Breast epithelium (tissue), 4 donors: ENCODE data around the gene TMEM234. TPM values are rescaled to one million over a fixed set of nuclear protein-coding genes. Genes with fewer than 3 reads are reported as not detected.
"Not testable (repeated sequence)": the region's sequence is repeated elsewhere in the genome, so short reads cannot be mapped to it uniquely, and the experiment has no call there.

Experiments used
- DNase-seq, 2 donors: peaks; one replicate each; pipeline ENCODE4 v3.0.0-alpha.2; 2019; ENCODE audit warnings: low spot score in 2 of 2
- H3K27ac ChIP-seq, 2 donors: fragments of 200-600 bp; sonication (generic) in 1 of 2; one replicate each; pipeline ENCODE4 v1.5.1; 2016 to 2019; ENCODE audit warnings: mild to moderate bottlenecking in 1 of 2
- H3K27me3 ChIP-seq, 2 donors: fragments of 200-600 bp; sonication (generic) in 1 of 2; one replicate each; pipeline versions ENCODE4 v1.5.1 to v1.6.0; 2017 to 2019; ENCODE audit warnings: control low read depth in 1 of 2, mild to moderate bottlenecking in 1 of 2
- H3K36me3 ChIP-seq: fragments of 200-600 bp; one replicate; pipeline ENCODE4 v1.5.1; 2019
- H3K4me1 ChIP-seq, 2 donors: fragments of 200-600 bp; sonication (generic); one replicate each; pipeline ENCODE4 v1.5.1; 2016 to 2019; ENCODE audit warnings: control low read depth in 1 of 2
- H3K4me3 ChIP-seq, 3 donors: fragments of 200-600 bp; sonication (generic); 1 replicate in 2 of 3; 2 replicates in 1 of 3; pipeline ENCODE4 v1.5.1; 2016 to 2019; ENCODE audit warnings: mild to moderate bottlenecking in 3 of 3, moderate library complexity in 2 of 3
- H3K9me3 ChIP-seq, 2 donors: fragments of 200-600 bp; sonication (generic) in 1 of 2; one replicate each; pipeline ENCODE4 v1.5.1; 2016 to 2019; ENCODE audit warnings: control low read depth in 1 of 2
- CTCF ChIP-seq, 3 donors: fragments of 450-650 bp; IDR thresholded peaks; one replicate each; pipeline ENCODE4 v1.5.1; 2016 to 2017; ENCODE audit warnings: antibody characterized with exemption in 3 of 3, mild to moderate bottlenecking in 3 of 3, moderate library complexity in 3 of 3
- POLR2A ChIP-seq: fragments of 450-650 bp; IDR thresholded peaks from one replicate; pipeline ENCODE4 v1.6.1; 2016; ENCODE audit warnings: antibody characterized with exemption, mild to moderate bottlenecking, moderate library complexity
- POLR2AphosphoS5 ChIP-seq, 3 donors: sonication (generic); formaldehyde crosslinking; IDR thresholded peaks; one replicate each; pipeline ENCODE4 v1.6.1; 2017; ENCODE audit warnings: antibody characterized with exemption in 3 of 3
- intact Hi-C: fragments of 100-400 bp; cut with DNase I; formaldehyde crosslinking; loops from one replicate; pipeline ENCODE4 v1.15.1; 2023; ENCODE audit warnings: low total_unique reads
- total RNA-seq, 3 donors: library from RNA; depleted of rRNA; stranded (reverse); fragments of >200 nt; gene quantifications; one replicate each; pipeline ENCODE4 v1.1.0, GENCODE V29; 2016

The TMEM234 gene
- 10 to 100 TPM in 2 of 3 donors, 1 to 10 TPM in 1; 5.8 to 20.6 (median 13.4) TPM for total RNA-seq

GRCh38 chr1:32221980-32222755 is at the start of gene TMEM234, which contains the start of gene EIF3I:
Gene TMEM234, minus strand, starts transcription at chr1:32222353. Its CDS starts 31 bp downstream, at chr1:32222322.
Gene EIF3I, plus strand, starts transcription at chr1:32222407. Its CDS starts 35 bp downstream, at chr1:32222442.
- intact Hi-C loops, result no loop called here

GRCh38 chr1:32269744-32270143 is 47.6 kb upstream of the TMEM234 start:
- no peak for TF ChIP-seq CTCF (IDR thresholded peaks at IDR 0.05)
- no peak for TF ChIP-seq POLR2A
- H3K36me3 ChIP-seq, result no peaks in the 10 kb centered on the region
- no peak overlapping the region for H3K27ac ChIP-seq
- no peak overlapping the region for H3K4me3 ChIP-seq
- no peak for DNase-seq
- no peaks in the 10 kb centered on the region for H3K9me3 ChIP-seq
- intact Hi-C loops, result no loop called here
- no peaks in the 10 kb centered on the region for H3K4me1 ChIP-seq
- H3K27me3 ChIP-seq, result peaks cover 0 to 1% of the 10 kb centered on the region in 2 donors

More at GRCh38 chr1:32221980-32222755, at the start of gene TMEM234, which contains the start of gene EIF3I:
- Histone ChIP-seq H3K36me3 (no peaks in the 10 kb centered on the region), H3K27ac (peak within 1 kb of the TSS; percentile 97), H3K27me3 (no peaks in the 10 kb centered on the region), H3K9me3 (no peaks in the 10 kb centered on the region), H3K4me3 (peak within 1 kb of the TSS; percentile 66 to 92 (median 85)), H3K4me1 (peaks cover 10% of the 10 kb centered on the region in 2 donors)
- peak; percentile 92 to 93 for DNase-seq
- TF ChIP-seq CTCF (IDR thresholded peaks at IDR 0.05) (no peak), POLR2AphosphoS5 (IDR thresholded peaks at IDR 0.05) (peak; percentile 94 to 99 (median 97)), POLR2A (peak; percentile 79)

GRCh38 chr1:32266921-32267591 is 44.9 kb upstream of the TMEM234 start:
- H3K9me3 ChIP-seq, result no peaks in the 10 kb centered on the region
- intact Hi-C loops, result no loop called here
- no peaks in the 10 kb centered on the region for H3K27me3 ChIP-seq
- DNase-seq, result no peak
- H3K4me3 ChIP-seq, result no peak overlapping the region
- no peak overlapping the region for H3K27ac ChIP-seq
- H3K36me3 ChIP-seq, result no peaks in the 10 kb centered on the region
- TF ChIP-seq POLR2AphosphoS5 (IDR thresholded peaks at IDR 0.05) (no peak), POLR2A (no peak), CTCF (IDR thresholded peaks at IDR 0.05) (no peak)
- no peaks in the 10 kb centered on the region for H3K4me1 ChIP-seq

- Histone ChIP-seq H3K9me3 (no peaks in the 10 kb centered on the region), H3K27me3 (no peaks in the 10 kb centered on the region), H3K4me3 (no peak overlapping the region), H3K4me1 (no peaks in the 10 kb centered on the region), H3K36me3 (no peaks in the 10 kb centered on the region), H3K27ac (no peak overlapping the region)
- DNase-seq, result no peak
- intact Hi-C loops, result no loop called here
- no peak for TF ChIP-seq CTCF (IDR thresholded peaks at IDR 0.05)
- no peak for TF ChIP-seq POLR2A
- TF ChIP-seq POLR2AphosphoS5 (IDR thresholded peaks at IDR 0.05), result no peak
Measured at GRCh38 chr1:32265846-32266245, 43.7 kb upstream of the TMEM234 start.

- no peak for TF ChIP-seq POLR2A
- TF ChIP-seq CTCF (IDR thresholded peaks at IDR 0.05), result no peak
- TF ChIP-seq POLR2AphosphoS5 (IDR thresholded peaks at IDR 0.05), result no peak
- no peak overlapping the region for H3K27ac ChIP-seq
- H3K27me3 ChIP-seq, result no peaks in the 10 kb centered on the region
- no peaks in the 10 kb centered on the region for H3K4me1 ChIP-seq
- no peak for DNase-seq
- intact Hi-C loops, result no loop called here
- H3K4me3 ChIP-seq, result no peak overlapping the region
- no peaks in the 10 kb centered on the region for H3K9me3 ChIP-seq
- H3K36me3 ChIP-seq, result no peaks in the 10 kb centered on the region
Measured at GRCh38 chr1:32263744-32264143, 41.6 kb upstream of the TMEM234 start.

GRCh38 chr1:32263236-32263593 is 41.1 kb upstream of the TMEM234 start:
- DNase-seq, intact Hi-C loops, H3K27me3 ChIP-seq, H3K27ac ChIP-seq, H3K4me1 ChIP-seq, H3K4me3 ChIP-seq, H3K9me3 ChIP-seq, H3K36me3 ChIP-seq: not testable (repeated sequence)
